ENCODE data around the gene KLF2. TPM values are rescaled to one million over a fixed set of nuclear protein-coding genes. Genes with fewer than 3 reads are reported as not detected.
"Not testable (repeated sequence)": the region's sequence is repeated elsewhere in the genome, so short reads cannot be mapped to it uniquely, and the experiment has no call there.

KLF2 gene
- total and polyA plus RNA-seq, 7 donors = 3.3 to 35.4 (median 23.1) TPM

- Histone ChIP-seq H3K4me3 (no peak overlapping the region), H3K27me3 (ENCODE audit: insufficient read depth in 3 of 3, low read length in 2 of 3) (no peaks in the 10 kb centered on the region), H3K9me3 (no peaks in the 10 kb centered on the region), H3K4me1 (peaks cover 45% of the 10 kb centered on the region), H3K27ac (peak overlapping the region; percentile 89), H3K36me3 (ENCODE audit: insufficient read depth in 1 of 2, low read depth in 1 of 2) (no peaks in the 10 kb centered on the region)
- DNase-seq (no peak), ATAC-seq (no peak)
- TF ChIP-seq, protein P1, sequence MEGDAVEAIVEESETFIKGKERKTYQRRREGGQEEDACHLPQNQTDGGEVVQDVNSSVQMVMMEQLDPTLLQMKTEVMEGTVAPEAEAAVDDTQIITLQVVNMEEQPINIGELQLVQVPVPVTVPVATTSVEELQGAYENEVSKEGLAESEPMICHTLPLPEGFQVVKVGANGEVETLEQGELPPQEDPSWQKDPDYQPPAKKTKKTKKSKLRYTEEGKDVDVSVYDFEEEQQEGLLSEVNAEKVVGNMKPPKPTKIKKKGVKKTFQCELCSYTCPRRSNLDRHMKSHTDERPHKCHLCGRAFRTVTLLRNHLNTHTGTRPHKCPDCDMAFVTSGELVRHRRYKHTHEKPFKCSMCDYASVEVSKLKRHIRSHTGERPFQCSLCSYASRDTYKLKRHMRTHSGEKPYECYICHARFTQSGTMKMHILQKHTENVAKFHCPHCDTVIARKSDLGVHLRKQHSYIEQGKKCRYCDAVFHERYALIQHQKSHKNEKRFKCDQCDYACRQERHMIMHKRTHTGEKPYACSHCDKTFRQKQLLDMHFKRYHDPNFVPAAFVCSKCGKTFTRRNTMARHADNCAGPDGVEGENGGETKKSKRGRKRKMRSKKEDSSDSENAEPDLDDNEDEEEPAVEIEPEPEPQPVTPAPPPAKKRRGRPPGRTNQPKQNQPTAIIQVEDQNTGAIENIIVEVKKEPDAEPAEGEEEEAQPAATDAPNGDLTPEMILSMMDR (IDR thresholded peaks at IDR 0.05) = no peak
- intact Hi-C loops (cut with DNase I) = loop anchor here in 1 of 2 donors (5.0 kb wide), 1 partner anchor 43 kb away; no protein-coding TSS in a partner anchor
- 70 to 76% (median 71%) methylated on average over 9 of the region's 9 CpGs for WGBS, 3 donors
These were observed 40.1 kb upstream of the KLF2 start for GRCh38 chr19:16284505-16284904.

- not testable (repeated sequence) for H3K27me3 ChIP-seq (ENCODE audit: insufficient read depth in 3 of 3, low read length in 2 of 3); H3K9me3 ChIP-seq; DNase-seq; H3K4me3 ChIP-seq; ATAC-seq; H3K36me3 ChIP-seq (ENCODE audit: insufficient read depth in 1 of 2, low read depth in 1 of 2)
- intact Hi-C loops (cut with DNase I) = loop anchor here in 1 of 2 donors (5.0 kb wide), 1 partner anchor 1737 kb away; no protein-coding TSS in a partner anchor
- WGBS, 3 donors = 77 to 84% (median 83%) methylated on average over 3 of the region's 3 CpGs
- H3K4me1 ChIP-seq = peaks cover 41% of the 10 kb centered on the region
- H3K27ac ChIP-seq = peak overlapping the region; percentile 89
These were observed 39.5 kb upstream of the KLF2 start for GRCh38 chr19:16285079-16285478.

DNA sequence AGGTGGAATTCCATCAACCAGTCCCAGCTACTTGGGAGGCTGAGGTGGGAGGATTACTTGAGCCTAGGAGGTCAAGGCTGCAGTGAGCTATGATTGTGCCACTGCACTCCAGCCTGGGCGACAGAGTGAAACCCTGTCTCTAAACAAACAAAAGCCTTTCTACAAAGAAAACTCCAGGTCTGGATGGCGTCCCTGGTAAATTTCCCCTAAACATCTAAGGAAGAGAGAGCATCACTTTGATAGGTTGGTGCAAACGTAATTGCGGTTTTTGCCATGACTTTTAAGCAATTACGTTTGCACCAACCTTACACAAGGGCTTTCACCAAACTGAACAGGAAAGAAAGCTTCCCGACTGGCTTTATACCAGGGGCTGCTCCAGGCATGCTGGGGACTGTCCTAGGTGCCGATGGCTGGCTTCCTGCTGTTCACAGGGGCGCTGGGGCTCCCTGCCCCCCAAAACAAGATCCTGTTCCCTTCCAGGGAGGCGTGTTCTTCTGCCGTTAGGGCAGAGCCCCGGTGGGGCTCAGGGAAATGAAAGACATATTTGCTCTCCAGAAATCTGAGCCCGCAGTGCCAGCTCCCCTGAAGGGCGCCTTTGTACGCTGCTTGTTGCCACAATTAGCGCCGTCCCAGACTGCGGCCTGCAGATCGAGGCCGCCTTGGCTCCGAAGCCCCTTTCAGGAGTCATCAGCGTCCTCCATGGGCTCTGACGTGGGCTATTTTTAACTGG is 38.7 kb upstream of the KLF2 start:
- ATAC-seq = peak; percentile 25 to 46 (median 34)
- no peaks in the 10 kb centered on the region for H3K27me3 ChIP-seq (ENCODE audit: insufficient read depth in 3 of 3, low read length in 2 of 3)
- TF ChIP-seq, protein P1 (IDR thresholded peaks at IDR 0.05) = no peak
- intact Hi-C loops (cut with DNase I) = loop anchor here in 1 of 2 donors (2.0 to 5.0 kb wide), 2 partner anchors 39 to 1736 kb away; partner anchors contain the start of gene KLF2
- WGBS, 3 donors = 18 to 21% (median 19%) methylated on average over 22 of the region's 22 CpGs
- DNase-seq = peak in 1 of 2 donors; percentile 58
- no peaks in the 10 kb centered on the region for H3K9me3 ChIP-seq
- H3K36me3 ChIP-seq (ENCODE audit: insufficient read depth in 1 of 2, low read depth in 1 of 2) = no peaks in the 10 kb centered on the region
- peak overlapping the region; percentile 34 for H3K4me3 ChIP-seq
- peaks cover 41% of the 10 kb centered on the region for H3K4me1 ChIP-seq
- peak overlapping the region; percentile 78 for H3K27ac ChIP-seq

GRCh38 chr19:16288544-16288943 is 36.1 kb upstream of the KLF2 start:
- intact Hi-C loops (cut with DNase I) = loop anchor here in 1 of 2 donors (5.0 kb wide), 1 partner anchor 1734 kb away; no protein-coding TSS in a partner anchor
- Histone ChIP-seq H3K27ac (peak overlapping the region; percentile 7), H3K4me1 (peaks cover 32% of the 10 kb centered on the region), H3K27me3 (ENCODE audit: insufficient read depth in 3 of 3, low read length in 2 of 3) (no peaks in the 10 kb centered on the region), H3K9me3 (no peaks in the 10 kb centered on the region), H3K36me3 (ENCODE audit: insufficient read depth in 1 of 2, low read depth in 1 of 2) (no peaks in the 10 kb centered on the region), H3K4me3 (no peak overlapping the region)
- 61 to 70% (median 64%) methylated on average over 9 of the region's 9 CpGs for WGBS, 3 donors
- ATAC-seq (no peak), DNase-seq (no peak)
- TF ChIP-seq, protein P1 (IDR thresholded peaks at IDR 0.05) = no peak

- intact Hi-C loops (cut with DNase I) = loop anchor here in 1 of 2 donors (5.0 kb wide), 1 partner anchor 1733 kb away; no protein-coding TSS in a partner anchor
- no peak overlapping the region for H3K4me3 ChIP-seq
- ATAC-seq (no peak), DNase-seq (no peak)
- no peaks in the 10 kb centered on the region for H3K27me3 ChIP-seq (ENCODE audit: insufficient read depth in 3 of 3, low read length in 2 of 3)
- H3K9me3 ChIP-seq = no peaks in the 10 kb centered on the region
- peak overlapping the region; percentile 43 for H3K27ac ChIP-seq
- TF ChIP-seq, protein P1 (IDR thresholded peaks at IDR 0.05) = no peak
- 72 to 82% (median 79%) methylated on average over 7 of the region's 7 CpGs for WGBS, 3 donors
- H3K36me3 ChIP-seq (ENCODE audit: insufficient read depth in 1 of 2, low read depth in 1 of 2) = no peaks in the 10 kb centered on the region
- peaks cover 27% of the 10 kb centered on the region for H3K4me1 ChIP-seq
These were observed 35.0 kb upstream of the KLF2 start for GRCh38 chr19:16289594-16289993.

Data from psoas muscle (tissue), 8 donors.